Measurements from ENCODE around the gene MAB21L4. TPM values are rescaled to one million over a fixed set of nuclear protein-coding genes. Genes with fewer than 3 reads are reported as not detected.

MAB21L4 gene
- total RNA-seq, 1 experiment from 2014 or later: 0.15 TPM

DNA sequence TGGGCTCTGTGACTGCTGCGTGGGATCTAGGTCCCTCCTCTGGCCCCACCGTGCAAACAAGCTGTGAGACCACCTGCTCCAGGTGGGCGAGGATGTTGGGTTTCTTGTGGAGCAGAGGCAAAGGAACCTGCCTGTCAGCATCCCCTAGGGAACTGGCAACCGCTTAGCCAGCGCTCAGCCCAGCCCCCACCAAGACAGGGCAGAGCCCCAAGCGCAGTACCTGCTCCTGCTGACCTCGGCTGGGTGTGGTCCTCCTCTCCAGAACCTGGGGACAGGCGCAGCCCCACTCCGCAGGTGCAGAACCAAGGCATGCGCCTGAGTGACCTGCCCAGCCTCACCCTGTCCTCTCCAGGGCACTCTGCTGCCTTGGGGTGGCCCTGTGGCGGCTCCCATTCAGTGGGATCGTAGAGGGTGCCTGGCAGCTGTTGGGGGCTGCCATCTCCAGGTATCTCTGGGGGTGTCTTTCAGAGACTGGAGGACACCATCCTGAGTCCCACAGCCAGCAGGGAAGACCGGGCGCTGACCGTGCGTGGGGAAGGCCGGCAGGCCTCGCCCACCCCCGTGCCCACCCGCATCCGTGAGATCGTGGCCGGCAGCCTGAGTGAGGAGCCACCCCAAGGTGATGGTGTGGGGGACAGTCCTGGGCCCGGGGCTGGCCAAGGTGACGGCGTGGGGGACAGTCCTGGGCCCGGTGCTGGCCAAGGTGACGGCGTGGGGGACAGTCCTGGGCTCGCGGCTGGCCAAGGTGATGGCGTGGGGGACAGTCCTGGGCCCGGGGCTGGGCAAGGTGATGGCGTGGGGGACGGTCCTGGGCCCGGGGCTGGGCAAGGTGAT is 22.5 kb upstream of the MAB21L4 start:
- WGBS (ENCODE audit: extremely low coverage, insufficient read length, low lambda C conversion rate): no CpG with 5 or more reads among the region's 36 CpGs
- H3K36me3 Mint-ChIP-seq (ENCODE audit: insufficient read depth in 1 of 3, low read depth in 3 of 3): no peaks in the 10 kb centered on the region
- Histone ChIP-seq H4K91ac (ENCODE audit: insufficient read length, low read depth, low read length) (no peak overlapping the region), H3K18ac (ENCODE audit: insufficient read length, low read depth, low read length) (no peak overlapping the region), H3K4me2 (ENCODE audit: insufficient read depth, insufficient read length, low read length) (no peak overlapping the region), H3K23ac (ENCODE audit: insufficient read length, low read depth, low read length) (no peak overlapping the region), H3K9ac (ENCODE audit: extremely low read depth, insufficient read length, low read length) (no peak overlapping the region), H3K4me1 (ENCODE audit: insufficient read depth, low read length) (no peaks in the 10 kb centered on the region), H2BK20ac (ENCODE audit: low read depth, low read length, poor library complexity, severe bottlenecking) (no peak overlapping the region), H4K20me1 (ENCODE audit: control insufficient read depth, insufficient read depth, insufficient read length) (no peaks in the 10 kb centered on the region), H3K79me1 (ENCODE audit: insufficient read depth, low read depth, low read length, poor library complexity, severe bottlenecking) (no peaks in the 10 kb centered on the region), H3K14ac (ENCODE audit: insufficient read depth, low read length) (no peak overlapping the region), H4K8ac (replicated peaks; ENCODE audit: insufficient read length, low read depth, low read length) (no peak overlapping the region), H2BK120ac (ENCODE audit: low read depth, low read length, poor library complexity, severe bottlenecking) (no peak overlapping the region), H2BK5ac (ENCODE audit: insufficient read length, low read length) (no peak overlapping the region), H3K79me2 (ENCODE audit: insufficient read depth, low read length) (no peaks in the 10 kb centered on the region), H3K23me2 (ENCODE audit: insufficient read length, low read depth, low read length, poor library complexity, severe bottlenecking) (no peaks in the 10 kb centered on the region), H2AK5ac (ENCODE audit: insufficient read length, low read length) (no peak overlapping the region), H3K4ac (ENCODE audit: low read depth, low read length) (no peak overlapping the region), H3K27me3 (ENCODE audit: insufficient read depth, low read length) (no peaks in the 10 kb centered on the region), H2AFZ (ENCODE audit: low read length) (no peak overlapping the region), H3K56ac (ENCODE audit: insufficient read length, low read depth, low read length) (no peak overlapping the region), H2BK12ac (ENCODE audit: insufficient read length, low read depth, low read length) (no peak overlapping the region), H3K9me3 (ENCODE audit: control insufficient read depth, low read depth, low read length) (no peaks in the 10 kb centered on the region), H4K5ac (ENCODE audit: insufficient read length, low read depth, low read length) (no peak overlapping the region), H3K27ac (ENCODE audit: insufficient read length, low read depth, low read length) (no peak overlapping the region), H3T11ph (ENCODE audit: low read length) (no peak overlapping the region), H2BK15ac (ENCODE audit: low read depth, low read length) (no peak overlapping the region)
- H3K27ac Mint-ChIP-seq: no peak overlapping the region
- peak; percentile 20 for DNase-seq
- peaks cover 2 to 6% of the 10 kb centered on the region in 2 experiments; a peak in 2 of 4 replicates for H3K4me1 Mint-ChIP-seq
- no peak overlapping the region for H3K4me3 Mint-ChIP-seq
- TF ChIP-seq, protein P1, sequence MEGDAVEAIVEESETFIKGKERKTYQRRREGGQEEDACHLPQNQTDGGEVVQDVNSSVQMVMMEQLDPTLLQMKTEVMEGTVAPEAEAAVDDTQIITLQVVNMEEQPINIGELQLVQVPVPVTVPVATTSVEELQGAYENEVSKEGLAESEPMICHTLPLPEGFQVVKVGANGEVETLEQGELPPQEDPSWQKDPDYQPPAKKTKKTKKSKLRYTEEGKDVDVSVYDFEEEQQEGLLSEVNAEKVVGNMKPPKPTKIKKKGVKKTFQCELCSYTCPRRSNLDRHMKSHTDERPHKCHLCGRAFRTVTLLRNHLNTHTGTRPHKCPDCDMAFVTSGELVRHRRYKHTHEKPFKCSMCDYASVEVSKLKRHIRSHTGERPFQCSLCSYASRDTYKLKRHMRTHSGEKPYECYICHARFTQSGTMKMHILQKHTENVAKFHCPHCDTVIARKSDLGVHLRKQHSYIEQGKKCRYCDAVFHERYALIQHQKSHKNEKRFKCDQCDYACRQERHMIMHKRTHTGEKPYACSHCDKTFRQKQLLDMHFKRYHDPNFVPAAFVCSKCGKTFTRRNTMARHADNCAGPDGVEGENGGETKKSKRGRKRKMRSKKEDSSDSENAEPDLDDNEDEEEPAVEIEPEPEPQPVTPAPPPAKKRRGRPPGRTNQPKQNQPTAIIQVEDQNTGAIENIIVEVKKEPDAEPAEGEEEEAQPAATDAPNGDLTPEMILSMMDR (conservative IDR thresholded peaks at IDR 0.05): no peak
- H3K9me3 Mint-ChIP-seq: no peaks in the 10 kb centered on the region
- H3K27me3 Mint-ChIP-seq (ENCODE audit: low read depth): peaks cover 12% of the 10 kb centered on the region

Data from H9 (cell line).